Measurements from ENCODE around the gene CDKL1. TPM values are rescaled to one million over a fixed set of nuclear protein-coding genes. Genes with fewer than 3 reads are reported as not detected.

CDKL1 gene
- total and polyA plus RNA-seq, 2 experiments from 2014 or later: 1.9 to 13.1 TPM

- Histone ChIP-seq H3K4me3 (no peak overlapping the region), H3K4me2 (no peak overlapping the region), H3K27ac (no peak overlapping the region), H3K9me2 (replicated peaks; ENCODE audit: insufficient read depth) (no peaks in the 10 kb centered on the region), H3K9me3 (ENCODE audit: low read depth) (no peaks in the 10 kb centered on the region), H3K79me2 (no peaks in the 10 kb centered on the region), H4K20me1 (ENCODE audit: insufficient read depth, poor library complexity, severe bottlenecking) (no peaks in the 10 kb centered on the region), H3K36me3 (replicated peaks; ENCODE audit: insufficient read depth, low read depth) (no peaks in the 10 kb centered on the region), H3K27me3 (no peaks in the 10 kb centered on the region), H2AFZ (no peak overlapping the region), H3K4me1 (ENCODE audit: insufficient read depth) (peaks cover 5% of the 10 kb centered on the region)
- TF ChIP-seq, protein P1, sequence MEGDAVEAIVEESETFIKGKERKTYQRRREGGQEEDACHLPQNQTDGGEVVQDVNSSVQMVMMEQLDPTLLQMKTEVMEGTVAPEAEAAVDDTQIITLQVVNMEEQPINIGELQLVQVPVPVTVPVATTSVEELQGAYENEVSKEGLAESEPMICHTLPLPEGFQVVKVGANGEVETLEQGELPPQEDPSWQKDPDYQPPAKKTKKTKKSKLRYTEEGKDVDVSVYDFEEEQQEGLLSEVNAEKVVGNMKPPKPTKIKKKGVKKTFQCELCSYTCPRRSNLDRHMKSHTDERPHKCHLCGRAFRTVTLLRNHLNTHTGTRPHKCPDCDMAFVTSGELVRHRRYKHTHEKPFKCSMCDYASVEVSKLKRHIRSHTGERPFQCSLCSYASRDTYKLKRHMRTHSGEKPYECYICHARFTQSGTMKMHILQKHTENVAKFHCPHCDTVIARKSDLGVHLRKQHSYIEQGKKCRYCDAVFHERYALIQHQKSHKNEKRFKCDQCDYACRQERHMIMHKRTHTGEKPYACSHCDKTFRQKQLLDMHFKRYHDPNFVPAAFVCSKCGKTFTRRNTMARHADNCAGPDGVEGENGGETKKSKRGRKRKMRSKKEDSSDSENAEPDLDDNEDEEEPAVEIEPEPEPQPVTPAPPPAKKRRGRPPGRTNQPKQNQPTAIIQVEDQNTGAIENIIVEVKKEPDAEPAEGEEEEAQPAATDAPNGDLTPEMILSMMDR (IDR thresholded peaks at IDR 0.05; ENCODE audit: poor library complexity): no peak
- TF ChIP-seq EZH2 (IDR thresholded peaks at IDR 0.05; ENCODE audit: borderline replicate concordance) (no peak), EZH2phosphoT487 (IDR thresholded peaks at IDR 0.05; ENCODE audit: low read depth, severe bottlenecking, unreplicated experiment) (no peak)
- 83% methylated on average over 1 of the region's 1 CpG for WGBS (ENCODE audit: low lambda C conversion rate, missing lambda C conversion rate)
- DNase-seq (ENCODE audit: low spot score): no peak
Measured at GRCh38 chr14:50410921-50411320, 14.2 kb upstream of the CDKL1 start.

DNA sequence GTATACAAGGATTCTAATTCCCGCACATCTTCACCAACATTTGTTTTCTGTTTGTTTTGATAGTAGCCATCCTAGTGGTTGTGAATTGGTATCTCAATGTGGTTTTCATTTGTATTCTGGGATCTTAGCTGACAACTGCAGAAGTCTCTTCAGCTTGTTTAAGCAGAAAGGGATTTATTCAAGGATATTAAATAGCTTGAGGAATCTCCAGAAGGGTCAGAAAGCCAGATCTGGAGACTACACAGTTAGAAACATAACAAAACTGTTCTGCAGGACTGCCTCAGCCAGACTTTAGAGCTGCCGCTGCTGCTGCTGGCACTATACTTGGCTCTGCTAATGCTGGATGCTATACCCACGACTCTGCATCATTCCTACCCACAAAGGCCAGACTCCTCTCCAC lies 13.4 kb upstream of the CDKL1 start:
- WGBS (ENCODE audit: low lambda C conversion rate, missing lambda C conversion rate): 85% methylated on average over 3 of the region's 3 CpGs
- no peaks in the 10 kb centered on the region for H3K79me2 ChIP-seq
- H3K4me1 ChIP-seq (ENCODE audit: insufficient read depth): peaks cover 5% of the 10 kb centered on the region
- H3K9me3 ChIP-seq (ENCODE audit: low read depth): no peaks in the 10 kb centered on the region
- no peak overlapping the region for H3K4me3 ChIP-seq
- H2AFZ ChIP-seq: no peak overlapping the region
- no peaks in the 10 kb centered on the region for H3K36me3 ChIP-seq (replicated peaks; ENCODE audit: insufficient read depth, low read depth)
- TF ChIP-seq EZH2 (IDR thresholded peaks at IDR 0.05; ENCODE audit: borderline replicate concordance): no peak
- no peak for TF ChIP-seq EZH2phosphoT487 (IDR thresholded peaks at IDR 0.05; ENCODE audit: low read depth, severe bottlenecking, unreplicated experiment)
- TF ChIP-seq, protein P1 (IDR thresholded peaks at IDR 0.05; ENCODE audit: poor library complexity): no peak
- no peaks in the 10 kb centered on the region for H3K27me3 ChIP-seq
- no peaks in the 10 kb centered on the region for H3K9me2 ChIP-seq (replicated peaks; ENCODE audit: insufficient read depth)
- no peak overlapping the region for H3K4me2 ChIP-seq
- H4K20me1 ChIP-seq (ENCODE audit: insufficient read depth, poor library complexity, severe bottlenecking): no peaks in the 10 kb centered on the region
- no peak for DNase-seq (ENCODE audit: low spot score)
- H3K27ac ChIP-seq: no peak overlapping the region

DNA sequence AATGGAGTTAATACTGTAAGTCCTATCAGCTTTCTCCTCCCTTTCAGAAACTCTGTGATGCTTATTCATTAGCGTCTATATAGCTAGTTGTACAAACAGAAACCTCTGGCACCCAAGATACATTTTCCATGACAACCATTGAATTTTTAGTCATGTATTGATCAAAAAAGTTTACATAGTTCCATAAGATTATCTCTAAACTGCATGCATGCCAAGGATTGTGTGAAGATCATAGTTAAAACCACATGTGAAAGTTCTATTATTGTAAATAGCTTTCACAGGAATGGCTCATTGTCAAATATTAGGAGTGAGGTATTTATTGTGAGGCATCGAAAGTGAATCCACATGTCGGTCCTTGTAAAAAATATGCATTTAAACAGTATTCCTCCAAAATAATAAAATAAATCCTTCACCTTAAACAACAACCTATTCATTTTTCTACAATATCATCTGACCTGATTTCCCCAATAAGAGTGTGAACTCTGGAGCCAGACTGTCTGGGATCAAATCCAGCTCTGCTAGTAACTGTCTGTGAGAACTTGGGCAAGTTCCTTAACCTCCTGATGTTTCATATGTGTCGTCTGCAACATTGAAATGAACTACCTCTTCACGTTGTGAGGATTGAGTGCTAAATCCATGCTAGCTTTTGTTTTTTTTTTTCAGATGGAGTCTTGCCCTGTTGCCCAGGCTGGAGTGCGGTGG lies 10.6 kb upstream of the CDKL1 start:
- TF ChIP-seq EZH2 (IDR thresholded peaks at IDR 0.05; ENCODE audit: borderline replicate concordance): no peak
- Histone ChIP-seq H4K20me1 (ENCODE audit: insufficient read depth, poor library complexity, severe bottlenecking) (no peaks in the 10 kb centered on the region), H3K4me3 (no peak overlapping the region), H3K36me3 (replicated peaks; ENCODE audit: insufficient read depth, low read depth) (no peaks in the 10 kb centered on the region), H3K9me2 (replicated peaks; ENCODE audit: insufficient read depth) (no peaks in the 10 kb centered on the region), H3K9me3 (ENCODE audit: low read depth) (no peaks in the 10 kb centered on the region), H3K79me2 (no peaks in the 10 kb centered on the region), H3K4me2 (no peak overlapping the region), H3K4me1 (ENCODE audit: insufficient read depth) (peaks cover 5% of the 10 kb centered on the region), H3K27ac (peak overlapping the region; percentile 68), H2AFZ (no peak overlapping the region), H3K27me3 (no peaks in the 10 kb centered on the region)
- DNase-seq (ENCODE audit: low spot score): peak; percentile 19
- WGBS (ENCODE audit: low lambda C conversion rate, missing lambda C conversion rate): 78% methylated on average over 6 of the region's 6 CpGs

- TF ChIP-seq, protein P1 (IDR thresholded peaks at IDR 0.05; ENCODE audit: poor library complexity): no peak
- TF ChIP-seq EZH2phosphoT487 (IDR thresholded peaks at IDR 0.05; ENCODE audit: low read depth, severe bottlenecking, unreplicated experiment) (no peak), EZH2 (IDR thresholded peaks at IDR 0.05; ENCODE audit: borderline replicate concordance) (no peak)
Measured at GRCh38 chr14:50403419-50403818, 6.7 kb upstream of the CDKL1 start.

More at GRCh38 chr14:50403419-50403818, 6.7 kb upstream of the CDKL1 start:
- H3K9me2 ChIP-seq (replicated peaks; ENCODE audit: insufficient read depth): no peaks in the 10 kb centered on the region
- no peaks in the 10 kb centered on the region for H3K27me3 ChIP-seq
- no peak for DNase-seq (ENCODE audit: low spot score)
- no peak overlapping the region for H3K4me3 ChIP-seq
- no peaks in the 10 kb centered on the region for H3K79me2 ChIP-seq
- H2AFZ ChIP-seq: no peak overlapping the region
- H3K27ac ChIP-seq: peak overlapping the region; percentile 36
- no peaks in the 10 kb centered on the region for H3K9me3 ChIP-seq (ENCODE audit: low read depth)
- H3K36me3 ChIP-seq (replicated peaks; ENCODE audit: insufficient read depth, low read depth): no peaks in the 10 kb centered on the region
- H3K4me1 ChIP-seq (ENCODE audit: insufficient read depth): peaks cover 5% of the 10 kb centered on the region
- no peak overlapping the region for H3K4me2 ChIP-seq
- H4K20me1 ChIP-seq (ENCODE audit: insufficient read depth, poor library complexity, severe bottlenecking): no peaks in the 10 kb centered on the region
